Calu3 (cell line): ENCODE results near the gene CPAMD8. TPM values are rescaled to one million over a fixed set of nuclear protein-coding genes. Genes with fewer than 3 reads are reported as not detected.

ENCODE experiments used
- BruUV-seq: library from RNA; stranded (reverse); fragments of 400-500 nt; replicated peaks from 2 replicates; lab custom pipeline; 2021; lab: Mats Ljungman, UMichigan
- CTCF ChIA-PET: fragments of 300-600 bp; sonication (Branson Sonifier 250); formaldehyde crosslinking; loops from one replicate; lab custom pipeline; 2022; ENCODE audit warnings: antibody characterized with exemption; lab: Charles Lee
- DNase-seq: peaks from one replicate; pipeline ENCODE4 v3.0.0; 2022
- H3K27ac Mint-ChIP-seq: one replicate; pipeline ENCODE4 v1.8.0; 2022; ENCODE audit warnings: mixed read lengths; ENCODE audit not compliant: unreplicated experiment
- H3K27me3 Mint-ChIP-seq: one replicate; pipeline ENCODE4 v1.8.0; 2022; ENCODE audit warnings: mixed read lengths; ENCODE audit not compliant: unreplicated experiment
- H3K36me3 Mint-ChIP-seq: one replicate; pipeline ENCODE4 v1.8.0; 2022; ENCODE audit warnings: mild to moderate bottlenecking, moderate library complexity, mixed read lengths; ENCODE audit not compliant: insufficient read depth, unreplicated experiment
- H3K4me1 Mint-ChIP-seq: one replicate; pipeline ENCODE4 v1.8.0; 2022; ENCODE audit warnings: mild to moderate bottlenecking, low read depth, mixed read lengths; ENCODE audit not compliant: unreplicated experiment
- H3K4me3 Mint-ChIP-seq: one replicate; pipeline ENCODE4 v1.8.0; 2022; ENCODE audit warnings: mild to moderate bottlenecking, low read depth, moderate library complexity, mixed read lengths; ENCODE audit not compliant: unreplicated experiment
- H3K9me3 Mint-ChIP-seq: one replicate; pipeline ENCODE4 v1.8.0; 2022; ENCODE audit warnings: low read depth, mixed read lengths; ENCODE audit not compliant: unreplicated experiment
- CTCF ChIP-seq: fragments of 200-600 bp; IDR thresholded peaks from one replicate; pipeline ENCODE4 v1.8.0; 2022; ENCODE audit warnings: antibody characterized with exemption; ENCODE audit not compliant: unreplicated experiment
- intact Hi-C: fragments of 100-400 bp; cut with micrococcal nuclease; formaldehyde crosslinking; loops from one replicate; pipeline ENCODE4 v1.10.0; 2022; ENCODE audit not compliant: unreplicated experiment
- total RNA-seq: library from RNA; stranded (reverse); gene quantifications from 2 replicates; pipeline ENCODE4 v1.2.3, GENCODE V29; 2022

The CPAMD8 gene
- total RNA-seq, 1 experiment from 2014 or later: 5.8 TPM

GRCh38 chr19:16861011-16861410, 165.6 kb downstream of the CPAMD8 start:
- no peaks in the 10 kb centered on the region for H3K4me1 Mint-ChIP-seq
- H3K27me3 Mint-ChIP-seq: no peaks in the 10 kb centered on the region
- CTCF ChIA-PET: no interaction called here
- H3K9me3 Mint-ChIP-seq: no peaks in the 10 kb centered on the region
- H3K36me3 Mint-ChIP-seq: peaks cover 19% of the 10 kb centered on the region
- no peak overlapping the region for H3K27ac Mint-ChIP-seq
- no peak for TF ChIP-seq CTCF
- intact Hi-C loops: no loop called here
- no peak overlapping the region for H3K4me3 Mint-ChIP-seq
- no TSS peak for BruUV-seq
- no peak for DNase-seq

- no peak for TF ChIP-seq CTCF
- intact Hi-C loops: no loop called here
- no peak overlapping the region for H3K4me3 Mint-ChIP-seq
- H3K27me3 Mint-ChIP-seq: no peaks in the 10 kb centered on the region
- no peaks in the 10 kb centered on the region for H3K4me1 Mint-ChIP-seq
- CTCF ChIA-PET: no interaction called here
- BruUV-seq: no TSS peak
- H3K27ac Mint-ChIP-seq: no peak overlapping the region
- no peak for DNase-seq
- no peaks in the 10 kb centered on the region for H3K9me3 Mint-ChIP-seq
- peaks cover 10% of the 10 kb centered on the region for H3K36me3 Mint-ChIP-seq
Measured at GRCh38 chr19:16860118-16860517, 166.5 kb downstream of the CPAMD8 start.

- Mint-ChIP-seq H3K36me3 (peaks cover 9% of the 10 kb centered on the region), H3K27me3 (no peaks in the 10 kb centered on the region), H3K4me1 (no peaks in the 10 kb centered on the region), H3K4me3 (no peak overlapping the region), H3K27ac (no peak overlapping the region), H3K9me3 (no peaks in the 10 kb centered on the region)
- no peak for DNase-seq
- no TSS peak for BruUV-seq
- CTCF ChIA-PET: interaction anchor here (0.6 kb wide), 2 partner anchors 61 to 214 kb away, joined by 5 to 6 read pairs; no protein-coding TSS in a partner anchor
- TF ChIP-seq CTCF: no peak
- intact Hi-C loops: no loop called here
Measured at GRCh38 chr19:16859626-16860025, 167.0 kb downstream of the CPAMD8 start.

GRCh38 chr19:16856091-16856490, 170.5 kb downstream of the CPAMD8 start:
- intact Hi-C loops: no loop called here
- Mint-ChIP-seq H3K9me3 (no peaks in the 10 kb centered on the region), H3K36me3 (peaks cover 7% of the 10 kb centered on the region), H3K4me3 (no peak overlapping the region), H3K27me3 (no peaks in the 10 kb centered on the region), H3K27ac (no peak overlapping the region), H3K4me1 (no peaks in the 10 kb centered on the region)
- CTCF ChIA-PET: no interaction called here
- no peak for DNase-seq
- no peak for TF ChIP-seq CTCF
- BruUV-seq: no TSS peak
